ENCODE measurements around the gene DLEC1.

- TF ChIP-seq CTCF (IDR thresholded peaks at IDR 0.05) (no peak), POLR2A (IDR thresholded peaks at IDR 0.05) (no peak), POLR2AphosphoS5 (IDR thresholded peaks at IDR 0.05) (no peak)
Measured at GRCh38 chr3:38051131-38051530, 12.1 kb downstream of the DLEC1 start.

All from gastroesophageal sphincter (tissue), 3 donors.